Forelimb muscle (tissue), 1 donor: ENCODE measurements around the gene RNF187. TPM values are rescaled to one million over a fixed set of nuclear protein-coding genes. Genes with fewer than 3 reads are reported as not detected.
"Not testable (repeated sequence)": the region's sequence is repeated elsewhere in the genome, so short reads cannot be mapped to it uniquely, and the experiment has no call there.

Experiments
- DNase-seq: peaks from one replicate; pipeline ENCODE4 v3.0.0-alpha.2; 2013; ENCODE audit warnings: low read depth
- polyA plus RNA-seq: library from polyadenylated mRNA; unstranded; fragments of 120-200 nt; gene quantifications from one replicate; pipeline ENCODE4 v1.2.1, GENCODE V29; 2013; ENCODE audit not compliant: insufficient read length

Gene RNF187
- polyA plus RNA-seq, 1 donor, result 51.5 TPM

- no peak for DNase-seq
Measured at GRCh38 chr1:228459091-228459993, 27.8 kb upstream of the RNF187 start.

- no peak for DNase-seq
Measured at GRCh38 chr1:228460821-228461220, 26.4 kb upstream of the RNF187 start.

GRCh38 chr1:228462560-228462959 lies 24.6 kb upstream of the RNF187 start:
- DNase-seq, result no peak

GRCh38 chr1:228463009-228463558 lies 24.1 kb upstream of the RNF187 start:
- DNase-seq, result no peak

- DNase-seq, result no peak
Measured at GRCh38 chr1:228463559-228464455, 23.4 kb upstream of the RNF187 start.

GRCh38 chr1:228464487-228464983 lies 22.6 kb upstream of the RNF187 start:
- peak; percentile 34 for DNase-seq

GRCh38 chr1:228465141-228465540 lies 22.0 kb upstream of the RNF187 start:
- no peak for DNase-seq

GRCh38 chr1:228465571-228466146 lies 21.5 kb upstream of the RNF187 start:
- DNase-seq, result no peak

GRCh38 chr1:228468188-228468587 lies 19.0 kb upstream of the RNF187 start:
- DNase-seq, result not testable (repeated sequence)

GRCh38 chr1:228469413-228470162 lies 17.6 kb upstream of the RNF187 start:
- no peak for DNase-seq

GRCh38 chr1:228471154-228471761 lies 15.9 kb upstream of the RNF187 start:
- no peak for DNase-seq

GRCh38 chr1:228471762-228472398 lies 15.3 kb upstream of the RNF187 start:
- DNase-seq, result no peak

GRCh38 chr1:228472655-228473054 lies 14.5 kb upstream of the RNF187 start:
- DNase-seq, result no peak

- no peak for DNase-seq
Measured at GRCh38 chr1:228474507-228474906, 12.7 kb upstream of the RNF187 start.

- no peak for DNase-seq
Measured at GRCh38 chr1:228475812-228476211, 11.4 kb upstream of the RNF187 start.

GRCh38 chr1:228477263-228477662 lies 9.9 kb upstream of the RNF187 start:
- no peak for DNase-seq

- no peak for DNase-seq
Measured at GRCh38 chr1:228478326-228478725, 8.9 kb upstream of the RNF187 start.

- DNase-seq, result no peak
Measured at GRCh38 chr1:228478912-228479711, 8.1 kb upstream of the RNF187 start.

- no peak for DNase-seq
Measured at GRCh38 chr1:228483789-228484188, 3.4 kb upstream of the RNF187 start.
